Uterus (tissue), 2 donors: Measurements from ENCODE around the gene SLC25A21.

Experiments
- POLR2A ChIP-seq, 2 donors: fragments of 450-650 bp; IDR thresholded peaks; one replicate each; pipeline ENCODE4 v1.6.1; 2016; ENCODE audit warnings: antibody characterized with exemption in 2 of 2, mild to moderate bottlenecking in 1 of 2, moderate library complexity in 1 of 2
- TF ChIP-seq, protein P1 (sequence below), 4 experiments: fragments of 200-600 bp in 2 of 4; fragments of 450-650 bp in 2 of 4; sonication (generic) in 2 of 4; IDR thresholded peaks; one replicate each; pipeline ENCODE4 v1.5.1; 2016 to 2019; ENCODE audit warnings: antibody characterized with exemption in 4 of 4, mild to moderate bottlenecking in 2 of 4, moderate library complexity in 1 of 4

DNA sequence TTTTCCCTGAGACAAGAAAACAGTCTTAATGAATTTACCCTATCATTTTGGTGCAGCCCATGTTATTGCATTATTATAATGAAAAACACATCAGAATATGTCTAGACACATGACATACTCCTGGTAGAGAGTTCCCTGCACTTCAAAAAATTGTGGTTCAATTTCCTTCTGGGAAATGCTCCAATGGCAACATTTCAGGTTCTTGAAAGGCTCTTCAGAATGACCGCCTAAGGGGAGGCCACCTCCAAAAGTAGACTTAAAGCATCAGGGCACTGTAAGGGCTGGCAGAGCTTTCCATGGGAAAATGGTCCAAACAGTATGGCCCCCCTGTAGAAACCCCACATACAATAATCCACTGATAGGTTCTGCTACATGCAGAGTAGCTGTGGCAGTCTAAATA, 110.7 kb downstream of the SLC25A21 start:
- TF ChIP-seq POLR2A (IDR thresholded peaks at IDR 0.05), result no peak
- TF ChIP-seq, protein P1, sequence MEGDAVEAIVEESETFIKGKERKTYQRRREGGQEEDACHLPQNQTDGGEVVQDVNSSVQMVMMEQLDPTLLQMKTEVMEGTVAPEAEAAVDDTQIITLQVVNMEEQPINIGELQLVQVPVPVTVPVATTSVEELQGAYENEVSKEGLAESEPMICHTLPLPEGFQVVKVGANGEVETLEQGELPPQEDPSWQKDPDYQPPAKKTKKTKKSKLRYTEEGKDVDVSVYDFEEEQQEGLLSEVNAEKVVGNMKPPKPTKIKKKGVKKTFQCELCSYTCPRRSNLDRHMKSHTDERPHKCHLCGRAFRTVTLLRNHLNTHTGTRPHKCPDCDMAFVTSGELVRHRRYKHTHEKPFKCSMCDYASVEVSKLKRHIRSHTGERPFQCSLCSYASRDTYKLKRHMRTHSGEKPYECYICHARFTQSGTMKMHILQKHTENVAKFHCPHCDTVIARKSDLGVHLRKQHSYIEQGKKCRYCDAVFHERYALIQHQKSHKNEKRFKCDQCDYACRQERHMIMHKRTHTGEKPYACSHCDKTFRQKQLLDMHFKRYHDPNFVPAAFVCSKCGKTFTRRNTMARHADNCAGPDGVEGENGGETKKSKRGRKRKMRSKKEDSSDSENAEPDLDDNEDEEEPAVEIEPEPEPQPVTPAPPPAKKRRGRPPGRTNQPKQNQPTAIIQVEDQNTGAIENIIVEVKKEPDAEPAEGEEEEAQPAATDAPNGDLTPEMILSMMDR (IDR thresholded peaks at IDR 0.05), result no peak
